Tibial nerve (tissue), 4 donors: Measurements from ENCODE around the gene STYX.

Source experiments
- EP300 ChIP-seq, 2 donors: sonication (generic); formaldehyde crosslinking; IDR thresholded peaks; one replicate each; pipeline ENCODE4 v1.6.1; 2017; ENCODE audit warnings: antibody characterized with exemption in 2 of 2, mild to moderate bottlenecking in 1 of 2
- POLR2A ChIP-seq, 2 donors: fragments of 450-650 bp; IDR thresholded peaks; one replicate each; pipeline ENCODE4 v1.6.1; 2017; ENCODE audit warnings: antibody characterized with exemption in 2 of 2, mild to moderate bottlenecking in 2 of 2, moderate library complexity in 2 of 2
- TF ChIP-seq, protein P1 (sequence below), 5 experiments: fragments of 200-600 bp in 3 of 5; fragments of 450-650 bp in 2 of 5; sonication (generic) in 3 of 5; IDR thresholded peaks; one replicate each; pipeline ENCODE4 v1.5.1; 2016 to 2019; ENCODE audit warnings: antibody characterized with exemption in 5 of 5, mild to moderate bottlenecking in 3 of 5, moderate library complexity in 2 of 5

DNA sequence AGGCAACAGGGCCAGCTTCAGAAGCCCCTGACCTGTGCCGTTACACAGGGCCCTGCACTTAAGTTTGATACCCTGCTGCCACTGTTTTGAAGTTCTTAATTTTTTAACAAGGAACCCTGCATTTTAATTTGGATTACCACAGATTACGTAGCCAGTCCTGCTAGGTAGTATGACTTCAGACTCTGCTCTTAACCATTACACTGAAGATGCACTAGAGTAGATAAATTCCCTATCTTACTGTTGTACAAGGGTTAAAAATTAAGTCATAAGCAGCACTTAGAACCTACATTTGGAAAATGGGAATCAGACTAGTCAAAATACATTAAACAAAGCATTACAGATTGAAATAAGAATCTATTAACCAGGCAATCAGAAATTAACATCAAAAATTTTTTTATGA is 59.2 kb downstream of the STYX start:
- TF ChIP-seq, protein P1, sequence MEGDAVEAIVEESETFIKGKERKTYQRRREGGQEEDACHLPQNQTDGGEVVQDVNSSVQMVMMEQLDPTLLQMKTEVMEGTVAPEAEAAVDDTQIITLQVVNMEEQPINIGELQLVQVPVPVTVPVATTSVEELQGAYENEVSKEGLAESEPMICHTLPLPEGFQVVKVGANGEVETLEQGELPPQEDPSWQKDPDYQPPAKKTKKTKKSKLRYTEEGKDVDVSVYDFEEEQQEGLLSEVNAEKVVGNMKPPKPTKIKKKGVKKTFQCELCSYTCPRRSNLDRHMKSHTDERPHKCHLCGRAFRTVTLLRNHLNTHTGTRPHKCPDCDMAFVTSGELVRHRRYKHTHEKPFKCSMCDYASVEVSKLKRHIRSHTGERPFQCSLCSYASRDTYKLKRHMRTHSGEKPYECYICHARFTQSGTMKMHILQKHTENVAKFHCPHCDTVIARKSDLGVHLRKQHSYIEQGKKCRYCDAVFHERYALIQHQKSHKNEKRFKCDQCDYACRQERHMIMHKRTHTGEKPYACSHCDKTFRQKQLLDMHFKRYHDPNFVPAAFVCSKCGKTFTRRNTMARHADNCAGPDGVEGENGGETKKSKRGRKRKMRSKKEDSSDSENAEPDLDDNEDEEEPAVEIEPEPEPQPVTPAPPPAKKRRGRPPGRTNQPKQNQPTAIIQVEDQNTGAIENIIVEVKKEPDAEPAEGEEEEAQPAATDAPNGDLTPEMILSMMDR (IDR thresholded peaks at IDR 0.05): no peak
- TF ChIP-seq POLR2A (IDR thresholded peaks at IDR 0.05): no peak
- TF ChIP-seq EP300 (IDR thresholded peaks at IDR 0.05): no peak
